NT2/D1 (cell line): ENCODE data around the gene KCNS3.
"Not testable (repeated sequence)": the region's sequence is repeated elsewhere in the genome, so short reads cannot be mapped to it uniquely, and the experiment has no call there.

Source experiments
- DNase-seq: peaks from one replicate; pipeline ENCODE4 v3.0.0-alpha.2; 2011; ENCODE audit warnings: low read depth, low spot score
- H3K27me3 ChIP-seq: 2 replicates; pipeline ENCODE4 v1.6.0; 2011; ENCODE audit warnings: mild to moderate bottlenecking; ENCODE audit not compliant: insufficient read length, insufficient read depth
- H3K36me3 ChIP-seq: 2 replicates; pipeline ENCODE4 v1.6.1; 2011; ENCODE audit warnings: mild to moderate bottlenecking, low read length, mixed read lengths; ENCODE audit not compliant: insufficient read depth, insufficient read length
- H3K4me1 ChIP-seq: 2 replicates; pipeline ENCODE4 v1.5.1; 2011; ENCODE audit not compliant: insufficient read depth, insufficient read length
- H3K4me3 ChIP-seq: 2 replicates; pipeline ENCODE4 v1.5.1; 2011; ENCODE audit warnings: low read depth; ENCODE audit not compliant: insufficient read length
- H3K9ac ChIP-seq: 2 replicates; pipeline ENCODE4 v1.6.0; 2011; ENCODE audit warnings: low read depth; ENCODE audit not compliant: insufficient read length
- H3K9me3 ChIP-seq: 2 replicates; pipeline ENCODE4 v1.5.1; 2011; ENCODE audit warnings: mild to moderate bottlenecking, low read length; ENCODE audit not compliant: insufficient read depth
- SUZ12 ChIP-seq: IDR thresholded peaks from 2 replicates; pipeline ENCODE4 v1.6.1; 2011; ENCODE audit not compliant: insufficient read length, insufficient read depth; ENCODE audit errors: extremely low read depth
- YY1 ChIP-seq: IDR thresholded peaks from 2 replicates; pipeline ENCODE4 v1.6.1; 2011; ENCODE audit not compliant: insufficient read length, insufficient read depth
- ZNF274 ChIP-seq: IDR thresholded peaks from 2 replicates; pipeline ENCODE4 v1.6.1; 2011; ENCODE audit warnings: mild to moderate bottlenecking, low read depth, low read length

KCNS3 gene

DNA sequence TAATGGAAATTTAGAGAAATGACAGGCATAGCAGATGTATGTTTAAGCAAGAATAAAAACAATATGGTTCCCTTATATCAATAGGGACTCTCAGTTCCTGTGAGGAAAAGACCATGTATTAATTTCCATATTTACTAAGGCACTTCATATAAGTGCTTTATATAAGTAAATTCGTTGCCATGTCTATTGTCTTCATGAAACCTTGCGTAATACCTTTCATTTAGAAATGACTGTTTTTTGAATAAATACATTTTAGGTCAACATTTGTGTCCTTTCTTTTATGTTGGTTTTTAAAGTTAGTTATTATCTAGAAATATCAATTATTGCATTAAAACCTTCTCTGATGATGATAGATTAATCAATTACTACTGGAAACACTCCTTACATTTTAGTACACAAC, 83.3 kb downstream of the KCNS3 start:
- DNase-seq = no peak
- H3K4me1 ChIP-seq = no peaks in the 10 kb centered on the region
- no peaks in the 10 kb centered on the region for H3K9me3 ChIP-seq
- no peaks in the 10 kb centered on the region for H3K27me3 ChIP-seq
- H3K9ac ChIP-seq = no peak overlapping the region
- TF ChIP-seq ZNF274 (no peak), YY1 (no peak), SUZ12 (no peak)
- H3K4me3 ChIP-seq = no peak overlapping the region
- no peaks in the 10 kb centered on the region for H3K36me3 ChIP-seq

DNA sequence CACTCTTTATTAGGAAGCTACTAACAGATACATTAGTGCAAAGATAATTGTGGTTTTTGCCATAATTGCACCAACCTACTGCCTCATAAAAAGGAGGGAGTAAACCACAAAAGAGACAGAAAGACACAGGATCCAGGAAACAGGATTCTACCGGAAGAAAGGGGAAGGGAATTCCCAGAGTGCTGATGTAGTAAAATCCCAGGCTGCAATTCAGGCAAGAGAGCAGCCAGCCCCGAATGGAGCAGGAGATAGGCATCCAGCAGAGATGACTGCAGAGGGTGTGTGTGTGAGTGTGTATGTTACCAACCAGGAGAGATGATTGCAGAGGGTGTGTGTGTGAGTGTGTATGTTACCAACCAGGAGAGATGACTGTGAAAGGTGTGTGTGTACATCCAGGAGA, 84.4 kb downstream of the KCNS3 start:
- no peak for DNase-seq
- no peaks in the 10 kb centered on the region for H3K4me1 ChIP-seq
- H3K36me3 ChIP-seq = no peaks in the 10 kb centered on the region
- no peak overlapping the region for H3K4me3 ChIP-seq
- H3K9me3 ChIP-seq = no peaks in the 10 kb centered on the region
- TF ChIP-seq YY1 (no peak), SUZ12 (no peak), ZNF274 (no peak)
- no peaks in the 10 kb centered on the region for H3K27me3 ChIP-seq
- no peak overlapping the region for H3K9ac ChIP-seq

DNA sequence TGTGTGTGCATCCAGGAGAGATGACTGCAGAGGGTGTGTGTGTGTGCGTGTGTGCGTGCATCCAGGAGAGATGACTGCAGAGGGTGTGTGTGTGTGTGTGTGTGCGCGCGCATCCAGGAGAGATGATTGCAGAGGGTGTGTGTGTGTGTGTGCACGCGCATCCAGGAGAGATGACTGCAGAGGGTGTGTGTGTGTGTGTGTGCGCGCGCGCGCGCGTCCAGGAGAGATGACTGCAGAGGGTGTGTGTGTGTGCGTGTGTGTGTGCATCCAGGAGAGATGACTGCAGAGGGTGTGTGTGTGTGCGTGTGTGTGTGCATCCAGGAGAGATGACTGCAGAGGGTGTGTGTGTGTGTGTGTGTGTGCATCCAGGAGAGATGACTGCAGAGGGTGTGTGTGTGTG, 85.1 kb downstream of the KCNS3 start:
- H3K36me3 ChIP-seq, H3K9ac ChIP-seq, DNase-seq, H3K27me3 ChIP-seq, H3K9me3 ChIP-seq, H3K4me3 ChIP-seq, H3K4me1 ChIP-seq: not testable (repeated sequence)

DNA sequence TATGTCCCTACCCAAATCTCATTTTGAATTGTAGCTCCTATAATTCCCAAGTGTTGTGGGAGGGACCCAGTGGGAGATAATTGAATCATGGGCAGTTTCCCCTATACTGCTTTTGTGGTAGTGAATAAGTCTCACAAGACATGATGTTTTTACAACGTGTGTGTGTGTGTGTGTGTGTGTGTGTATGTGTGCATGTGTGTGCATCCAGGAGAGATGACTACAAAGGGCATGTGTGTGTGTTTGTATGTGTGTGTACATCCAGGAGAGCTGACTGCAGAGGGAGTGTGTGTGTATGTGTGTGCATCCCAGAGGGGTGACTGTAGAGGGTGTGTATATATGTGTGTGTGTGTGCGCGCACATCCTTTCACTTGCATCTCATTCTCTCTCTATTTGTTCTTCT, 86.7 kb downstream of the KCNS3 start:
- Histone ChIP-seq H3K4me3 (no peak overlapping the region), H3K4me1 (no peaks in the 10 kb centered on the region), H3K9ac (no peak overlapping the region), H3K27me3 (no peaks in the 10 kb centered on the region), H3K36me3 (no peaks in the 10 kb centered on the region), H3K9me3 (no peaks in the 10 kb centered on the region)
- no peak for TF ChIP-seq ZNF274
- no peak for TF ChIP-seq SUZ12
- TF ChIP-seq YY1 = no peak
- no peak for DNase-seq

DNA sequence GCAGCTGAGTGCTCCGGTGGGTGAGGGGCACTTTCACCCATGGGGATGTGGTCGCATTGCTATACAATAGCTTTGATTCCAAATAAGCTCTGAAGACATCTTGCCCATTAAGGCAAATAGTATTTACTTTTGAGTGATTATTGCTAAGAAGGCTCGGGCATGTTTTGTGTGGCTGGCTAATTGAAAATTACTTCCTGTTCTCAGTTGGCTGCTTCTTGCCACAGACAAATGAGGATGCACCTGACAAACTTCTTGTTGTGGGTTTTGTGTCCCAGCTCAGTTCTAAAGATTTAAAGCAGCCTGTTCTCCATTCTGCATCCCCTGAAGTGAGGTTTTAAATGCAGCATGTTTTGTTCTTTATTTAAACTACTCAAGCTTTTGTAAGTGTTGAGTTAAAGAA, 88.3 kb downstream of the KCNS3 start:
- H3K27me3 ChIP-seq = no peaks in the 10 kb centered on the region
- H3K9me3 ChIP-seq = no peaks in the 10 kb centered on the region
- no peaks in the 10 kb centered on the region for H3K4me1 ChIP-seq
- no peak overlapping the region for H3K4me3 ChIP-seq
- no peaks in the 10 kb centered on the region for H3K36me3 ChIP-seq
- no peak overlapping the region for H3K9ac ChIP-seq
- no peak for DNase-seq
- TF ChIP-seq ZNF274 = no peak
- TF ChIP-seq YY1 = no peak
- no peak for TF ChIP-seq SUZ12

DNA sequence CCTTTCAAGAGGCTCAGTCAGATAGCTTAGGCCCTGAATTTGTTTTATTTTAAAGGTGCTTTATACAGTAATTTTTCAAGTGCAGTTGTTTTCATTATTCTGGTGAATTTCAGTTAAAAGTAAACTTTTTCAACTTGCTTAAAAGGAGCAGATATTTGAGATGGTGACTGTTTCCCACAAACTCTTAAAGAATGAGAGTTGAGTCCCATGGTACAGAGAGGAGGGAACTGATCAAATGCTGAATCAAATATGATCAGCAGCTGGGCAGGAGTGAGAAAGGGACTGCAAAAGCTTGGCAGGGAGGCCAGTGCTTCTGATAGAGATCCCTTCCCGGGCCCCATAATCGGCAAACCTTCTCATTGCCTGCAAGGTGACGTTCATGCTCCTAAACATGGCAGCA, 91.2 kb downstream of the KCNS3 start:
- Histone ChIP-seq H3K36me3 (no peaks in the 10 kb centered on the region), H3K4me3 (no peak overlapping the region), H3K4me1 (no peaks in the 10 kb centered on the region), H3K27me3 (no peaks in the 10 kb centered on the region), H3K9me3 (no peaks in the 10 kb centered on the region), H3K9ac (no peak overlapping the region)
- DNase-seq = no peak
- TF ChIP-seq ZNF274 (no peak), YY1 (no peak), SUZ12 (no peak)

DNA sequence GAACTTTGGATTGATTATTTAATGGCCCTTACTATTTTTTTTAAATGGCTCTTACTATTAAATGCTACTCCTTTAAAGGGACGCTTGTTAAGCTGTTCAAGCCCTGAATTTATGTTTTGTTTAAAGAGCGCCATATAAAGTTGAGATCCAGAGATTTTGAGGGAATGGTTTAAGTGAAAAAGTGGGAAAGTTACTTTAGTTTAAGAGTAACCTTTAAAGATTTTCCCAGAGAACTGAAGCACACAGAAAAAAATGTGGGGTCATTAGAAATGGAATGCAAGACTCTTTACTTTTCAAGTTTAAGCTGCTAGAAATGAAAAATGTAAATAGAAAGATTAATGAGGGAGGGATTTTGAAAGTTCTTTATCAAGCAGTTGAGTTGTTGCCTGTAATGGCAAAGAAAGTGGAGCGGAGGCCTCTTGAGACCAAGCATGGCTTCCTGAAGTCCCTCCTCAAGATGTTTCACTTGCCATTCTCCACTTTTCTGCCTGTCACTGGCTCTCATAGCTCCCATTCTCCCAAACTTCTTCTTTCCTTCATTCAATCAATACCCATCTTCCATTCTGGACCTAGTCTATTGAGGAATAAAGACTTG, 93.2 kb downstream of the KCNS3 start:
- Histone ChIP-seq H3K36me3 (no peaks in the 10 kb centered on the region), H3K9me3 (no peaks in the 10 kb centered on the region), H3K4me3 (no peak overlapping the region), H3K9ac (no peak overlapping the region), H3K4me1 (no peaks in the 10 kb centered on the region), H3K27me3 (no peaks in the 10 kb centered on the region)
- TF ChIP-seq SUZ12 (no peak), YY1 (no peak), ZNF274 (no peak)
- DNase-seq = no peak

DNA sequence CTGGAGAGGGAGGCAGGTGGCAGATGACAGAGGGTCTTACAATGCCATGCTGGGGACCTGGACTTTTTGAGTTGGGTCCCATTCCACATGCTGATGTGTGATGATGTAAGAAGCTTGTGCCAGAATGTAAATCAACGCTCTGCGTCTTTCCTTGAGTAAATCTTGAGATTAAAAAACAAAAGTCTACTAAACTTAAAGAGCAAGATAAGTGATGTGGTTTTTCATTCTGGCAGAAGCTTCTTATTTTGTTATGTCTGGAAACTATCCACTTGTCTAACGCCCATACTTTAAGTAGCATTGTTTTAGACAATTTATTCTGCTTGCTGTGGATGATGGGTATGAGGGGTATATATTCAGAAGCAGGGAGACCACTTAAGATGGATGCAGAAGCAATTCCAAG, 94.5 kb downstream of the KCNS3 start:
- Histone ChIP-seq H3K4me1 (no peaks in the 10 kb centered on the region), H3K27me3 (no peaks in the 10 kb centered on the region), H3K9me3 (no peaks in the 10 kb centered on the region), H3K4me3 (no peak overlapping the region), H3K9ac (no peak overlapping the region), H3K36me3 (no peaks in the 10 kb centered on the region)
- no peak for TF ChIP-seq SUZ12
- TF ChIP-seq YY1 = no peak
- TF ChIP-seq ZNF274 = no peak
- DNase-seq = no peak
